K562 (cell line): ENCODE data around the gene CTDNEP1. TPM values are rescaled to one million over a fixed set of nuclear protein-coding genes. Genes with fewer than 3 reads are reported as not detected.
A peak's percentile ranks its signal among the peaks of the same experiment; 100 is the strongest.

ENCODE experiments used
- ATAC-seq: fragments of 200-7000 bp; cut with Tn5 transposase; 3 replicates; pipeline ENCODE4 v1.9.1; 2020; ENCODE audit warnings: moderate library complexity
- BruUV-seq: library from RNA; stranded (reverse); fragments of 400-500 nt; replicated peaks from 2 replicates; lab custom pipeline; 2021; lab: Mats Ljungman, UMichigan
- CTCF ChIA-PET: fragments of 300-600 bp; formaldehyde crosslinking; extraction: SDS; loops from one replicate; lab custom pipeline; 2021; ENCODE audit warnings: low intra/inter-chr PET ratio; lab: Yijun Ruan, JAX
- POLR2A ChIA-PET: fragments of 300-600, 350-650 bp; sonication (Branson Sonifier 250); formaldehyde crosslinking; extraction: SDS; loops from one replicate; lab custom pipeline; 2021; ENCODE audit warnings: antibody characterized with exemption, inconsistent platforms; lab: Yijun Ruan, JAX
- DNase-seq, 4 experiments: peaks; one replicate each; pipeline versions ENCODE4 v3.0.0 to v3.0.0-alpha.2; 2011 to 2018; ENCODE audit warnings: low spot score in 3 of 4, mixed read lengths in 3 of 4; ENCODE audit errors: extremely low read depth in 1 of 4
- FAIRE-seq: peaks from 2 replicates; lab custom pipeline; 2011; peaks lifted over from hg19 to GRCh38; lab: Jason Lieb, UNC
- H2AFZ ChIP-seq: 2 replicates; pipeline ENCODE4 v1.6.0; 2011; ENCODE audit warnings: low read depth, low read length, control low read depth, inconsistent platforms
- H3K27ac ChIP-seq: fragments of 200-600 bp; 3 replicates; pipeline ENCODE4 v1.8.0; 2011; ENCODE audit warnings: low read depth, mild to moderate bottlenecking, control low read depth, inconsistent platforms, low read length, moderate library complexity, mixed read lengths; ENCODE audit errors: extremely low read depth
- H3K27me3 ChIP-seq, 2 experiments: fragments of 300-600 bp in 1 of 2; 2 replicates in 1 of 2; 3 replicates in 1 of 2; pipeline versions ENCODE4 v1.6.0 to v1.8.0; 2011; ENCODE audit warnings: inconsistent platforms in 2 of 2, low read length in 2 of 2, mild to moderate bottlenecking in 1 of 2, mixed read lengths in 1 of 2, moderate library complexity in 1 of 2; ENCODE audit not compliant: control insufficient read depth in 2 of 2, insufficient read depth in 2 of 2
- H3K36me3 ChIP-seq: fragments of 300-600 bp; 3 replicates; pipeline ENCODE4 v1.8.0; 2011; ENCODE audit warnings: mild to moderate bottlenecking, low read length, inconsistent platforms; ENCODE audit not compliant: control insufficient read depth, insufficient read depth
- H3K4me1 ChIP-seq, 2 experiments: fragments of 200-600 bp in 1 of 2; replicated peaks in 1 of 2; 2 replicates in 1 of 2; 3 replicates in 1 of 2; pipeline versions ENCODE4 v1.5.1 to v1.8.0; 2011; ENCODE audit warnings: inconsistent platforms in 2 of 2, low read length in 2 of 2, mild to moderate bottlenecking in 1 of 2, mixed read lengths in 1 of 2, moderate library complexity in 1 of 2; ENCODE audit not compliant: control insufficient read depth in 2 of 2, insufficient read depth in 2 of 2
- H3K4me2 ChIP-seq: 2 replicates; pipeline ENCODE4 v1.6.1; 2011; ENCODE audit warnings: low read length, control low read depth, inconsistent platforms, mixed read lengths; ENCODE audit not compliant: insufficient read depth
- H3K4me3 ChIP-seq: fragments of 200-600 bp; sonication (generic), shearing (Covaris generic); 2 replicates; pipeline ENCODE4 v1.5.1; 2016; ENCODE audit warnings: control low read depth, inconsistent platforms
- H3K79me2 ChIP-seq: fragments of 200-600 bp; 3 replicates; pipeline ENCODE4 v1.8.0; 2011; ENCODE audit warnings: low read length, inconsistent platforms; ENCODE audit not compliant: control insufficient read depth, insufficient read depth
- H3K9ac ChIP-seq, 2 experiments: 2 replicates each; pipeline versions ENCODE4 v1.6.0 to v1.6.1; 2011; ENCODE audit warnings: low read depth in 2 of 2, low read length in 2 of 2, control low read depth in 1 of 2, inconsistent platforms in 1 of 2, mild to moderate bottlenecking in 1 of 2, mixed read lengths in 1 of 2; ENCODE audit not compliant: insufficient read depth in 1 of 2
- H3K9me1 ChIP-seq: one replicate; pipeline ENCODE4 v1.6.0; 2011; ENCODE audit warnings: inconsistent platforms, mild to moderate bottlenecking, low read length, moderate library complexity; ENCODE audit not compliant: control insufficient read depth, insufficient read depth
- H3K9me3 ChIP-seq: replicated peaks from 2 replicates; pipeline ENCODE4 v1.5.1; 2011; ENCODE audit warnings: low read depth, low read length, inconsistent platforms; ENCODE audit not compliant: control insufficient read depth, insufficient read depth
- H4K20me1 ChIP-seq: replicated peaks from 2 replicates; pipeline ENCODE4 v1.6.1; 2011; ENCODE audit warnings: low read length, inconsistent platforms, mixed read lengths; ENCODE audit not compliant: control insufficient read depth, insufficient read depth
- ATF4 ChIP-seq: fragments of 450-650 bp; formaldehyde crosslinking; IDR thresholded peaks from 2 replicates; pipeline ENCODE4 v1.4.0; 2022; ENCODE audit warnings: mild to moderate bottlenecking, moderate library complexity
- BCL6 ChIP-seq: fragments of 250-450 bp; sonication (Bioruptor Pico); IDR thresholded peaks from 2 replicates; pipeline ENCODE4 v1.4.0; 2020
- KDM2B ChIP-seq: fragments of 250-450 bp; sonication (Bioruptor Pico); IDR thresholded peaks from 2 replicates; pipeline ENCODE4 v1.8.0; 2021; ENCODE audit warnings: mild to moderate bottlenecking, moderate library complexity
- PHF21A ChIP-seq: fragments of 450-650 bp; IDR thresholded peaks from 2 replicates; pipeline ENCODE4 v1.6.1; 2017; ENCODE audit warnings: low read depth, borderline replicate concordance
- RFX1 ChIP-seq: fragments of 450-650 bp; IDR thresholded peaks from 2 replicates; pipeline ENCODE4 v1.6.1; 2016; ENCODE audit warnings: mild to moderate bottlenecking, moderate library complexity
- TARDBP ChIP-seq: fragments of 450-650 bp; IDR thresholded peaks from 2 replicates; pipeline ENCODE4 v1.6.1; 2016
- ZFX ChIP-seq: sonication (generic); formaldehyde crosslinking; IDR thresholded peaks from 2 replicates; pipeline ENCODE4 v1.8.0; 2022; ENCODE audit warnings: mild to moderate bottlenecking, missing genetic modification reagents, moderate library complexity
- ZNF24 ChIP-seq: fragments of 450-650 bp; IDR thresholded peaks from 2 replicates; pipeline ENCODE4 v1.6.1; 2016
- ZNF395 ChIP-seq: fragments of 200-800 bp; sonication (Bioruptor generic); IDR thresholded peaks from 2 replicates; pipeline ENCODE4 v1.6.1; 2017; ENCODE audit warnings: missing genetic modification characterization, missing compliant biosample characterization
- ZNF609 ChIP-seq: sonication (generic); formaldehyde crosslinking; IDR thresholded peaks from 2 replicates; pipeline ENCODE4 v1.8.1; 2023; ENCODE audit warnings: missing genetic modification reagents, mild to moderate bottlenecking, borderline replicate concordance
- ZNF696 ChIP-seq: fragments of 250-450 bp; sonication (Bioruptor Pico); conservative IDR thresholded peaks from 2 replicates; pipeline ENCODE4 v1.4.0; 2020; ENCODE audit warnings: mild to moderate bottlenecking, moderate library complexity
- WGBS: fragments of 100-300 bp; shearing (Covaris generic); methylation state at CpG from one replicate; pipeline ENCODE4 v1.1.6; 2016; ENCODE audit warnings: low coverage, mixed read lengths; ENCODE audit not compliant: insufficient coverage; ENCODE audit errors: missing lambda C conversion rate; 5-methylcytosine and 5-hydroxymethylcytosine counted together
- in situ Hi-C: fragments of 300-500 bp; cut with MboI; formaldehyde crosslinking; loops from 4 replicates; pipeline ENCODE4 v1.15.0; 2018; ENCODE audit warnings: inconsistent platforms, mixed read lengths
- intact Hi-C: fragments of 100-400 bp; cut with micrococcal nuclease; formaldehyde crosslinking; loops from 2 replicates; pipeline ENCODE4 v1.14.2; 2022
- polyA plus RNA-seq, 8 experiments: library from polyadenylated mRNA; depleted of rRNA in 4 of 8; stranded (reverse) in 5 of 8; unstranded in 3 of 8; fragments of >200 nt; fragmentation: Nextera tagmentation in 2 of 8; fragmentation: Illumina TruSeq in 1 of 8; extraction: Ambion mirVana in 2 of 8; extraction: Trizol in 1 of 8; gene quantifications; 2 replicates each; pipeline versions ENCODE4 v1.2.1 to v1.2.3, GENCODE V29; 2011 to 2014; ENCODE audit warnings: inconsistent platforms in 1 of 8, missing spikeins in 1 of 8
- total RNA-seq, 7 experiments: library from RNA; depleted of rRNA in 6 of 7; stranded (reverse); fragments of >200 nt in 6 of 7; fragmentation: Illumina TruSeq in 2 of 7; extraction: Trizol in 2 of 7; gene quantifications; 2 replicates each; pipeline versions ENCODE4 v1.2.1 to v1.2.3, GENCODE V29; 2011 to 2021; ENCODE audit warnings: low replicate concordance in 1 of 7
- TF ChIP-seq, protein P1 (sequence below), 3 experiments: IDR thresholded peaks in 2 of 3; conservative IDR thresholded peaks in 1 of 3; 2 replicates each; pipeline ENCODE4 v1.5.1; 2011 to 2012; ENCODE audit warnings: low read length in 3 of 3, mild to moderate bottlenecking in 3 of 3, control low read depth in 2 of 3, improper control_type of control experiment in 1 of 3, inconsistent platforms in 1 of 3, low read depth in 1 of 3, mixed read lengths in 1 of 3, moderate library complexity in 1 of 3; ENCODE audit not compliant: insufficient read depth in 2 of 3

Gene CTDNEP1
- total and polyA plus RNA-seq, 9 of the 15 experiments (the other 6 are each of a cell fraction or from before 2014, with no cell fraction given), result 10.7 to 150 (median 28.5) TPM

DNA sequence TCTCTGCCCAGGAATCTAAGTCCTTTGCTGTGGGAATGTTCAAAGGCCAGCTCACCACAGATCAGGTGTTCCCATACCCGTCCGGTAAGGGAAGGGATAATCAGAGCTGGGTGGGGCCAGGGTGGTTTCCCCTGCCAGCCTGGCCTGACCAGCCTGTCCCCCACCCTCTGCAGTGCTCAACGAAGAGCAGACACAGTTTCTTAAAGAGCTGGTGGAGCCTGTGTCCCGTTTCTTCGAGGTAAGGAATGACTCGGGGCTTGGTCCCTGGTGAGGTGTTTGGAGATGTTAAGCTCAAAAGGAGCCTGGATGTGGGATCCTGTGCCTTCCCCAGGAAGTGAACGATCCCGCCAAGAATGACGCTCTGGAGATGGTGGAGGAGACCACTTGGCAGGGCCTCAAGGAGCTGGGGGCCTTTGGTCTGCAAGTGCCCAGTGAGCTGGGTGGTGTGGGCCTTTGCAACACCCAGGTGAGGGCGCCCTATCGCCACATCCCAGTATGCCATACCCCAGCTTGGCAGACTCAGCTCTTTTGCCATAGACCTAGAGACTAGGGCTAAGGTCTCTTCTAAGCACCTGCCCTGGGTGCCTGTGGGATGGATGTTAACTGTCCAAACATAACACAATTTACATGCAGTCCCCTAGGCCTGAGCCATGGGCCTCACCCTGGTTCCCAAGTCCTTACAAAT lies 30.8 kb downstream of the CTDNEP1 start:
- BruUV-seq, result no TSS peak
- H3K4me3 ChIP-seq, result peak overlapping the region; percentile 87
- H3K27ac ChIP-seq, result peak overlapping the region; percentile 90
- FAIRE-seq (no peak), DNase-seq (peak in 2 of 4 experiments; percentile 34 to 44), ATAC-seq (peak; percentile 23)
- intact Hi-C loops (no loop called here), in situ Hi-C loops (no loop called here)
- peaks cover 33 to 52% of the 10 kb centered on the region in 2 experiments for H3K4me1 ChIP-seq
- H3K4me2 ChIP-seq, result peak overlapping the region; percentile 93
- CTCF ChIA-PET, result no interaction called here
- H3K9ac ChIP-seq, result peak overlapping the region; percentile 90 to 99
- POLR2A ChIA-PET, result interaction anchor here (0.6 to 7.7 kb wide), 7 partner anchors 10 to 116 kb away, joined by 3 to 73 read pairs (median 5); partner anchors contain the start of genes ACAP1, DVL2, GABARAP and PHF23
- WGBS, result 14% methylated on average over 6 of the region's 11 CpGs
- no peak overlapping the region for H2AFZ ChIP-seq
- H3K79me2 ChIP-seq, result peaks cover 37% of the 10 kb centered on the region
- H3K27me3 ChIP-seq, result no peaks in the 10 kb centered on the region
- H3K9me3 ChIP-seq, result no peaks in the 10 kb centered on the region
- H4K20me1 ChIP-seq, result peaks cover 6% of the 10 kb centered on the region
- peaks cover 52% of the 10 kb centered on the region; the same call in 2 of the 3 replicates for H3K36me3 ChIP-seq
- peaks cover 6% of the 10 kb centered on the region for H3K9me1 ChIP-seq
- TF ChIP-seq ZNF696, result no peak
- no peak for TF ChIP-seq KDM2B (CRISPR knock-in tag)
- no peak for TF ChIP-seq ZNF24
- TF ChIP-seq BCL6, result no peak
- no peak for TF ChIP-seq TARDBP
- TF ChIP-seq RFX1, result no peak
- no peak for TF ChIP-seq PHF21A
- no peak for TF ChIP-seq ZFX
- TF ChIP-seq ZNF395 (CRISPR knock-in tag), result 0 out of 2 replicates have a peak, but pooled peaks have one; percentile 32
- TF ChIP-seq ZNF609 (CRISPR knock-in tag), result no peak
- TF ChIP-seq, protein P1, sequence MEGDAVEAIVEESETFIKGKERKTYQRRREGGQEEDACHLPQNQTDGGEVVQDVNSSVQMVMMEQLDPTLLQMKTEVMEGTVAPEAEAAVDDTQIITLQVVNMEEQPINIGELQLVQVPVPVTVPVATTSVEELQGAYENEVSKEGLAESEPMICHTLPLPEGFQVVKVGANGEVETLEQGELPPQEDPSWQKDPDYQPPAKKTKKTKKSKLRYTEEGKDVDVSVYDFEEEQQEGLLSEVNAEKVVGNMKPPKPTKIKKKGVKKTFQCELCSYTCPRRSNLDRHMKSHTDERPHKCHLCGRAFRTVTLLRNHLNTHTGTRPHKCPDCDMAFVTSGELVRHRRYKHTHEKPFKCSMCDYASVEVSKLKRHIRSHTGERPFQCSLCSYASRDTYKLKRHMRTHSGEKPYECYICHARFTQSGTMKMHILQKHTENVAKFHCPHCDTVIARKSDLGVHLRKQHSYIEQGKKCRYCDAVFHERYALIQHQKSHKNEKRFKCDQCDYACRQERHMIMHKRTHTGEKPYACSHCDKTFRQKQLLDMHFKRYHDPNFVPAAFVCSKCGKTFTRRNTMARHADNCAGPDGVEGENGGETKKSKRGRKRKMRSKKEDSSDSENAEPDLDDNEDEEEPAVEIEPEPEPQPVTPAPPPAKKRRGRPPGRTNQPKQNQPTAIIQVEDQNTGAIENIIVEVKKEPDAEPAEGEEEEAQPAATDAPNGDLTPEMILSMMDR (IDR thresholded peaks at IDR 0.05 in 2 of 3, conservative IDR thresholded peaks at IDR 0.05 in 1 of 3; ENCODE audit: insufficient read depth in 2 of 3, low read depth in 1 of 3, low read length in 3 of 3), result peak; percentile 25 to 41 (median 29); a peak in 3 of 6 replicates
- 0 out of 2 replicates have a peak, but pooled peaks have one; percentile 11 for TF ChIP-seq ATF4 (CRISPR knock-in tag)
